T follicular helper cell (primary cell): ENCODE measurements around the gene HMGA1.
"Not testable (repeated sequence)": the region's sequence is repeated elsewhere in the genome, so short reads cannot be mapped to it uniquely, and the experiment has no call there.

Experiments used
- DNase-seq: peaks from one replicate; pipeline ENCODE4 v3.0.0-alpha.2; 2020; ENCODE audit warnings: low read depth

Gene HMGA1

DNA sequence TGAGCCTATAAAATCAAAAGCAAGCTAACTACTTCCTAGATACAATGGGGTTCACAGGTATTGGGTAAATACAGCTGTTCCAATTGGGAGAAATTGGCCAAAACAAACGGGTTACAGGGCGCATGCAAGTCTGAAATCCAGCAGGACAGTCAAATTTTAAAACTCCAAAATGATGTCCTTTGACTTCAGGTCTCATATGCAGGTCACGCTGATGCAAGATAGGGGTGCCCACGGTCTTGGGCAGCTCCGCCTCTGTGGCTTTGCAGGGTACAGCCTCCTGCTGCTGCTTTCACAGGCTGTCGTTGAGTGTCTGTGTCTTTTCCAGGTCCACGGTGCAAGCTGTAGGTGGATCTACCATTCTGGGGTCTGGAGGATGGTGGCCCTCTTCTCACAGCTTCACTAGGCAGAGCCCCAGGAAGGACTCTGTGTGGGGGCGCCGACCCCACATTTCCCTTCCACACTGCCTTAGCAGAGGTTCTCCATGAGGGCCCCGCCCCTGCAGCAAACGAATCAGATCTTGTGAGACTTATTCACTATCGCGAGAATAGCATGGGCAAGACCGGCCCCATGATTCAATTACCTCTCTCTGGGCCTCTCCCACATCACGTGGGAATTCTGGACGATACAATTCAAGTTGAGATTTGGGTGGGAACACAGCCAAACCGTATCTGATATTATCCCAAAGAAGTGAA lies 24.0 kb downstream of the HMGA1 start:
- no peak for DNase-seq

DNA sequence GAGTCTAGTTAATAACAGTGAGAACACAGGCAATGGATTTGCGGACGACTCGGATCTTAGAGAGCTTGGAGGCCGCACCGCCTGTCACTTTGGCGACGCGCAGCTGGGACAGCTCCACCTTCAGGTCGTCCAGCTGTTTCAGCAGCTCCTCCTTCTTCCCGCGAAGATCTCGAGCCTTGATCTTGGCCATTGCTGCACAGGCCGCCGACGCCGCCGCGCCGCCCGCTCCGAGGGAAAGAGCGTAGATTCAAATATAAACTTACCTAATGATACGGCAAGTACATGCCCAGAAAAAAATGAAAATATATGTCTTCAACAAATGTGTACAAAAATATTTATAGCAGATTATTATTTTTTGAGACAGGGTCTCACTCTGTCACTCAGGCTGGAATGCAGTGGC lies 26.8 kb downstream of the HMGA1 start:
- not testable (repeated sequence) for DNase-seq

DNA sequence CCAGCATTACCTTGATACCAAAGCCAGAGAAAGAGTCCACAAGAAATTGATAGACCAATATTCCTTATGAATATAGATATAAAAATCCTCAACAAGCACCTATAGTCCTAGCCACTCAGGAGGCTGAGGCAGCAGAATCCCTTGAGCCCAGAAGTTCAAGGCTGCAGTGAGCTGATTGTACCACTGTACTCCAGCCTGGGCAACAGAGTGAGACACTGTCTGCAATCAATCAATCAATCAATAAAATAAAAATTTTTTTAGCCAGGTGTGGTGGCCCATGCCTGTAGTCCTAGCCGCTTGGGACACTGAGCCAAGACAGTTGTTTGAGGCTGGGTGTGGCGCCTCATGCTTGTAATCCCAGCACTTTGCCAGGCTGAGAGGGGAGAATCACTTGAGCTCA lies 31.1 kb downstream of the HMGA1 start:
- no peak for DNase-seq

DNA sequence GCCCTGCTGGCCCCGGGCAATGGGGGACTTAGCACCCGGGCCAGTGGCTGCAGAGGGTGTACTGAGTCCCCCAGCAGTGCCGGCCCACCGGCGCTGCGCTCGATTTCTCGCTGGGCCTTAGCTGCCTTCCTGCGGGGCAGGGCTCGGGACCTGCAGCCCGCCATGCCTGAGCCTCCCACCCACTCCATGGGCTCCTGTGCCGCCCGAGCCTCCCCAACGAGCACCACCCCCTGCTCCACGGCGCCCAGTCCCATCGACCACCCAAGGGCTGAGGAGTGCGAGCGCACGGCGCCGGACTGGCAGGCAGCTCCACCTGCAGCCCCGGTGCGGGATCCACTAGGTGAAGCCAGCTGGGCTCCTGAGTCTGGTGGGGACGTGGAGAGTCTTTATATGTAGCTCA lies 32.5 kb downstream of the HMGA1 start:
- DNase-seq = not testable (repeated sequence)

DNA sequence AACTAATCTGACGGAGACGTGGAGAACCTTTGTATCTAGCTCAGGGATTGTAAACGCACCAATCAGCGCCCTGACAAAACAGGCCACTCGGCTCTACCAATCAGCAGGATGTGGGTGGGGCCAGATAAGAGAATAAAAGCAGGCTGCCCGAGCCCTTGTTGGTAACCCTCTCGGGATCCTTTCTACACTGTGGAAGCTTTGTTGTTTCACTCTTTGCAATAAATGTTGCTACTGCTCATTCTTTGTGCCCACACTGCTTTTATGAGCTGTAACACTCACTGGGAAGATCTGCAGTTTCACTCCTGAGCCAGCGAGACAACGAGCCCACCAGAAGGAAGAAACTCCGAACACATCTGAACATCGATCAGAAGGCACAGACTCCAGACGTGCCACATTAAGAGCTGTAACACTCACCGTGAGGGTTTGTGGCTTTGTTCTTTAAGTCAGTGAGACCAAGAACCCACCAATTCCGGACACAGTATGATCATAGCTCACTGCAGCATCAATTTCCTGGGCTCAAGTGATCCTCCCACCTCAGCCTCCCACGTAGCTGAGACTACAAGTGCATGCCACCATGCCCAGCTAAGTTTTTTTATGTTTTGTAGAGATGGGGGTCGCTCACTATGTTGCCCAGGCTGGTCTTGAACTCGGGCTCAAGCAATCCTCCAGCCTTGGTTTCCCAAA lies 33.1 kb downstream of the HMGA1 start:
- not testable (repeated sequence) for DNase-seq

DNA sequence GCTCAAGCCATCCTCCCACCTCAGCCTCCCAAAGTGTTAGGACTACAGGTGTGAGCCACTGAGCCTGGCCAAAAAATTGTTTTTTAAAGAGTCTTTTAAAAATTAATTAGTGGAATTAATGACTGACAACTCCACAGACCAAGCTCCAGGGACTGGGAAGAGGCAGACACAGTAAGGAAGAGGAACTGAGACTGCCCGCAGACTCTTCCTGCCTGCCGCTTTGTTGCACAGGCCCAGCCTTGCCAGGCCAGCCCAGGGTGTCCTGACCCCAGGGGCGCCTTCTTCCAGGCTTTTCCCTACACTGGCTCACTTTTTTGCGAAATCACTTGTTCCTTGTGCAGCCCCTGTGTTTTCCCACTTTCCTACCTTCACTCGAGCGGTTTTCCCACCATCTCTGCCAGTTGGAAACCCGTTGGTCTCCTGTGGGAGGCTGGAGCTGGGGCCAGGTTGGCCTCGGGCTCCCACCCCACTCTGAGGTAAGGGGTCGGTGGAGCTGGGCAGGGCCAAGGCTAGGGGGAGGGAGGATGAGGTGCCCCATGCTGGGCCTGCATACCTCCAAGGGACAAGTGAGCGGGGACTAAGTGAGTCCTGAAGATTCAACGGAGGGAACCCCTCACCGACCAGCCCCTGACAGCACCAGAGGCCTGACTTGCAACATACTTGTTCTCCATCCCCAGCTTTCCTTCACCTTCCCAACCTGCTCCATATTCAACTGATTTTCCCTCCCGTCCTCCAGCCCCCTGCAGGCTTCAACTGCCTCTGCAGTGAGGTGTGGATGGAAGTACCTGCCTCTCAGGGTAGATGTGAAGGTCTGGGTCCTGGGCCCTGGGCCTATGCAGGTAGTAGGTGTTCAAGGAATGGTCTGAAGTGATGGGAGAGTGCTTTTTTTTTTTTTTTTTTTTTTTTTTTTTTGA lies 35.6 kb downstream of the HMGA1 start:
- DNase-seq = no peak

DNA sequence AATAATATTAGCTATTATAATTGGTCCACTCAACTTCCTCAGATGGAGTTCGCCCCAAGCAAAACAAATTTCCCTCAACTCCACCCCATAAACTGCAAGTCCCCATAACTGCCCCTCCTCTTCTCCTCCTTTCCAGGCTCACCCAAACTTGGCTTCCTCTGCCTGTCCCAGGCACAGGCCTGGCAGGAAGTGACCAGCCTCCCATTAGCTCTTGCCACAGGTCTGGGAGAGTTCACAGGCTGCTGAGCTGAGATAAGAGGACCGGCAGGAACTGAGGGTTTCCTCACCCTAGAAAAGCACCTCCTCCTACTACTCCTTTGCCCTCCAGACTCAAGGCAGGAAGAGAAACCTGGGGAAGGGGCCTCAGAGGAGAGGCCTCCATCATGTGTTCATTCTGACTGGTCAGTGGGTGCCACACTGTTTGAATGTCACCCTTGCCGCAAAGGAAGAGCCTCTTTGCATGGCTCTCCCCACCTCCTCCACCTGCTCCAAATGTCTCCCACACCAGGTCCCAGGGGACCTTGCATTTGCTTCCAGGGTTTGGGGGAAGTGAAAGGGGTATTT lies 36.7 kb downstream of the HMGA1 start:
- no peak for DNase-seq

DNA sequence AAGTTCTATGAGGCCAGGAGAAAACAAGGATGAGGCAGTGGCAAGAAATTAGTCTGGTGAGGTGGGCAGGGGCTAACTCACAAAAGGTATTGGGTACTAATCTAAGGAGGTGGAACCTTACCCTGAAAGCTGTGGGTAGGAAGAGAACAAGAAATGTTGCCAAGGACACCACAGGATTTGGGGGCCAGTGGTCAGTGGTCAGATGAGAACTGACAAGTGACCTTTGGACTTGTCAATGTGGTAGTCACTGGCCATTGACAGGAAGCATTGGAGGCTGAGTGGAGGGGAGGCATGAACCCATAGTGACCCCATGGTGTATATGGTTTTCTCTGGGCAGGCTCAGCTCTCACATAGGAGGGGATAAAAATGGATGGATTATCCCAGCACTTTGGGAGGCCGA lies 37.5 kb downstream of the HMGA1 start:
- DNase-seq = no peak

DNA sequence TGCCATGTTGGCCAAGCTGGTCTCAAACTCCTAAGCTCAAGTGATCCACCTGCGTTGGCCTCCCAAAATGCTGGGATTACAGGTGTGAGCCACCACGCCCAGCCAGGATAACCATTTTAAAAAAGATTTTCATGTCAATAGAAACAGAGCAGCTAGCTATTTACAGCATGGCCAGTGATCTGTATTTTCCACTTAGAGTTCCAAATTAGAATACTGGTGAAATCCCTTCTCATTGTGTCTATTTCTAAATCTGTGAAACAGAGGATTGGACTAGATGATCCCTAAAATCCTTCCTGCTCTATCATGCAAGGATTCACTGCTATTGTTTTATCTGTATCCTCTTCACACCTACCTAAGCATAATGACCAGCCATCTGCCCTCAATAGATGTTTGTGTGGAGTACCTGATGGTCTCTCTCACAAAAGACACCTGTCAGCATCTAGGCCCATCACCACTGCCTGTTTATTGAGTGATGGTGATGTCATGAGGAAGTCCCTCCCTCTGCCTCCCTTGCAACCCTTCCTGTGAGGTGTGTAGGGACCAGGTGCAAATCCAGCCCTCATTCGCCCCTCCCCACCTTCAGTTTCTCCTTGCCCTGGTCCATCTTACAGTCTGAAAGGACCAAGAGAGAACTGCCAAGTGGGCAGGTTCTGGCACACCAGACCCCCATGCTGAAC lies 38.6 kb downstream of the HMGA1 start:
- no peak for DNase-seq

DNA sequence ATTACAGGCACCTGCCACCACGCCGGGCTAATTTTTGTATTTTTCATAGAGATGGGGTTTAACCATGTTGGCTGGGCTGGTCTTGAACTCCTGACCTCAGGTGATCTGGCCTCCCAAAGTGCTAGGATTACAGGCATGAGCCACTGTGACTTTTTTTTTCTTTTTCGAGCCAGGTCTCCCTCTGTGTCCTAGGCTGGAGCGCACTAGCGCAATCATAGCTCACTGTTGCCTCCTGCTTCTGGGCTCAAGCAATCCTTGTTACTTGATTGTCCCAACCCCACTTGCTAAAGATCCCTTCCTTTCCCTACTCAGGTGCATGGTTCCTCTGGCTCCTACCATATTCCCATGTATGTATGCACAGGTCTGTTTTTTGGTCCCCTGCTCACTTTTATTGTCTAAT lies 39.5 kb downstream of the HMGA1 start:
- DNase-seq = no peak

DNA sequence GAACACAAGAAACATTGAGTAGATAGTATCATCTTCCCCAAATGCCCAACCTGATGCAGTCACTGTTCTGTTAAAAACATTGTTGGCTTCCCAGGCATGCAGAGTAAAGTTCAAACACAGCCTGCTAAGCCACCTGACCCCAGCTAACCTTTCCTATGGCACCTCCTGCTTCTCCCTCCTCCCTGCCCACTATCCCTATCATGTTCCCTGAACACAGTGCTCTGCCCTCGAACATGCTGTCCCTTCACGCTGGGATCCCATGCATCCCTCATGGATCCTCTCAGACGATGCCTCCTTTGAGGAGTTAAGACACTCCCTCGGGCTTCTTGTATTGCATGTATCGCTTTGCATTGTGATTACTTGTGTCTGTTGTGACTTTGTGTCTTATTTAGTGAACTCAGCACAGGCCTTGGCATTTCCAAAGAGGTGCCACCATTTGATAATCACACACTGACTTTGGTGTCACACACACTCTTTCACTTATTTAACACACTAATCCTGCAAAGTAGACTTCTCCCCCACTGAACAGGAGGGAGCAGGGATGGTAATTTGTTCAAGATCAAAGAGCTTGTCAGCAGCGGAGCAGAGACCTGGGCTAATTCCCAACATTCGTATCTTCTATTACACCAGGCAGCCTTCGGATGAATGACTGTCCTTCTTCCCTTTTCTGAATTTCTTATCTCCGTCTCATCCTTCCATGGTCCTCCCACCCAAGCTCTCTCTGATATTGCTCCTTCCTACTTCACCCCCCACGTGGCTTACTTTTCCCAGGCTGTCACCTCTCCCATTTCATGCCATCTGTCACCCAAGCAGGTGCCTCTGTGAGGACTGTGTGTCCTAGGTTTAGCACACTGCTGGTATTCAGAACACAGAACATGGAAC lies 40.4 kb downstream of the HMGA1 start:
- DNase-seq = no peak

DNA sequence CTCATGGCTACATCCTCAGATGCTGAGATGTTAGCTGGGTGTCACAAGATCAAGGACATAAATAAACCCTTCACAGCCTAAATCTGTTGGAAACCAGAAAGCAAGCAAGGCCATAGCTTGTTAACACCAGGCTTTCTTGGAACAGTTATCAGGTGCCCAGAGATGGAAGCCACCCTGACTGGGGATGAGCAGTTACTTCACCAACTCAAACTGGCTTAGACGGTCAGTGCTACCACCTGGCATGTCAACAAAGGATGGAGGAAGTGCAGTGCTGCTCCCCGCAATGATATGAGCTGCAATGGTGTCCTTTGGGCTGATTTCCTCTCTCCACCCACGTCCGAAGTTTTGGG lies 41.1 kb downstream of the HMGA1 start:
- no peak for DNase-seq

DNA sequence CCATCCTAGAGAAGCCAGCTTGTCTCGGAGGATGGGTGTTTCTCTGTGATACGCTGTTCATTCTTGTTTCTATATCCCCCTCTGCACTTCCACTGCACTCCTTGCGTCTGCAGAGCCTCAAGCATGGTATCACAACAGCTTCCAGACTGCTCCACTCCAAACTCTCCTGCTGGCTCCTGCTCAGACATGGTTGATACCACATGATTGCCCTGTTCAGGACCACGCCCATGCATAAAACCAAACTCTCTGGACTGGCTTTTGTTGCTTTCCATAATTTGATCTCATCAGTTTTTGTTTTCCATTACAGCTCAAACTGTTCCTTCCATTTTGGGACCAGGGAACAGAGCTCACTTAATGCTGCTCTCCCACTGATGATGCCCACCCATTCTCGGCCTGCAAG lies 42.2 kb downstream of the HMGA1 start:
- DNase-seq = no peak

DNA sequence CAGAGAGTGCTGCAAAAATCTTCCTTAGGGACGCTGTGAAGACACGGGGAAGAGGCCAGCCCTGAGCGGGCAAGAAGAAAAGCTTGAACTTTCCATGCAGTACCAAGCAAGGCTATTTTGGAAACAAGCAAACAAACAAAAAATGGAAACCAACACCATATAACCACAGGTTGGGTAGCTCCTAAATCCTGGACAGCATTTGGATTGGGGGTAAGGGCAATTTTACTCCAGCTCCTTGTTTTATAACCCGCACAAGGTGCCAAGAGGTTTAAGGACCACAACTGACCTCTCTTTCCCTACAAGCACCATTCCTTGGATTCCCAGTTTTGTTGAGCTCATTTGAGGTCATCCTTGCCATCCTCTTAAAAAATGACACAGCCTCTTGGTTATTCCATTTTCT lies 43.5 kb downstream of the HMGA1 start:
- DNase-seq = no peak

DNA sequence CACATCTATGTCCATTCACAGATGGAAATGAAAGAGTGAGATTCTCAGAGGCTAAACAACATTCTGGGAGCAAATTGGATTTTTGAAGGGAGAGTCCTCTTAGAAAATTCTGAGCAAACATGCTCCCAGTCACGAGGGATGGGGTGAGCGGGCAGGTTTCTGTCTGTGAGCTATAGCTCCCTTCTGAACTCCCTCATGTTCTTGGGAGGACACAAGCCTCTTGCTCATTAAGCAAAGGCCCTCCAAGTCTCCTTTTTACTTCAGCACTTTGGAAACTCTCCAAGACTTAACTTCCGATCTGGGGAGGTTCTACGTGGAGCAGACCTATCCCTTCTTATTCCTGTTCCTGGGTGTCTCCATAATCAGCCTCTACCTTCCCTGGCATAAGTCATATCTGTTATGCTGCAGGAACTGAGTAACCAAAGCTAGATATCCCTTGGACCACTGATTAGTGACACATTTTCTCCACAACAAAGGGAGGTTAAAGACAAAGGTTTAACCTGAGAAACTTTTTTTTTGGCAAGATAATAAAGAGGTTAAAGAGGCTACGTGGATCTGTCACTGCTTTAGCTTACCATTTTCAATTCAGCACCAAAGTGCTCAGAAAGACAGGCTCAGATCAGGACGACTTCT lies 45.1 kb downstream of the HMGA1 start:
- DNase-seq = no peak

DNA sequence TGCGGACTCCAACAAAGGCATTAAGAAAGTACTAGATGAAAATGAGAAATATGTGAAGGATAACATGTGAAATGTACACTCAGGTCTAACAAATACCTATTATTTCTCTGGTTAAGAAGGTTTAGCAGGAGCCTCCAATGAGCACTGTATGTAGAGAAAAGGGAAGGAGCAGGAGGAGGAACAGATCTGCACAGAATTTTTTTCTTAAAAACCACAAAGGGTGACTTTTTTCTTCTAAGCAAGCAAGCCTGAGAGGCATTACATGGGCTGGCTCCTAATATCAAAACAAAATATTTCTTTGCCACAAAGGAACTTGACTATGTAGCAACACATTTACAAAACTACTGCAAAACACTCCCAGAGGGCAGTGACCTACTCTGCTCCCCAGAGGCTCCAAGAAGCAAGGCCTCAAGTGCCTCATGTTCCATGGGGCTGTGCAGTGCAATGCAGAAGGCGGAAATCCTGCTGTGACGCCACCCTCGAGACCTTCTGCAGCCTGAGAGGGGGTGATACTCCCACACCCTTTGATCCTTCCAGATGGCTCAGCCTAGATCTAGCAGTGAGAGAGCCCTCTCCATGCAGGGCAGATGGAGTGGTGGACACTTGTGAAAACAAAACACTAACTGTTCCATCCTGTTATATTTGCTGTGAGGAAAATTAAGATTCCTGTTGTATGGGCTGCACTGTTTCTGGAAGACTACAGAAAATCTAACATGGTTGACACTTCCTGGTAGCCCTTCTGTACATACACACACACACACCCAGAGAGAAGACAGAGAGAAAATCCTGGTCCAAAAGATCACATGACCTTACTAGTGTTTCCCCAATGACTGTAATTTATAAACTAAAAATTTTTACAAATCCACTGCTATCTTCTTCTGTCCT lies 48.1 kb downstream of the HMGA1 start:
- DNase-seq = no peak

DNA sequence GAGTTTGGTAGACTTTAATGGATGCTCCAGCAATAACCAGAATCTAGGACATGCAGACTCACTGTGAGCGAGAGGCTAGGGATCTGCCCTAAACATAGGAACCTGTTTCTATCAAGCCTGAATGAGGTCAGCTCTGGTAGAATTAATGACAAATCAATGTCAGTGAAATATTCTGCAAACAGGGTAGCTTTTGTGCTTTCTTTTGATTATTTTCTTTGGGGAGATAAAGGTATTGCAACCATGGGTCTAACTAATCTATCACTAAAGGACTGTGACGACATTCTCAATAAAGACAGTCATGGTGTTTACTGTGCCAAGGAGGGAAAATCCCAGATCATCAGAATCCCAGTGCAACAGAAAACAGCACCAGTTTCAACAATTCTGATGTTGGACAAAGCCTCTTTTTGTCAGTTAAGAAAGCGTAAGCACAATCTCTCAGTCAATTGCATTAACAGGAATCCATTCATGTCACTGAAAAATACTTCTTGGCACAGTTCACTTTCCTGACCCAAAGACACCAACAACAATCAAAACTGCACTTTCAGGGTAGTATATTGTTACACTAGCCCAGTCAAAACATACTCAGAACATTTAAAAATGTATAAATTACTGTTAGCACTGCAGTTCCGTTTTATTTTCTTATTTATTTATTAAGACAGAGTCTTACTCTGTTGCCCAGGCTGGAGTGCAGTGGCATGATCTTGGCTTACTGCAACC lies 48.9 kb downstream of the HMGA1 start:
- DNase-seq = no peak

DNA sequence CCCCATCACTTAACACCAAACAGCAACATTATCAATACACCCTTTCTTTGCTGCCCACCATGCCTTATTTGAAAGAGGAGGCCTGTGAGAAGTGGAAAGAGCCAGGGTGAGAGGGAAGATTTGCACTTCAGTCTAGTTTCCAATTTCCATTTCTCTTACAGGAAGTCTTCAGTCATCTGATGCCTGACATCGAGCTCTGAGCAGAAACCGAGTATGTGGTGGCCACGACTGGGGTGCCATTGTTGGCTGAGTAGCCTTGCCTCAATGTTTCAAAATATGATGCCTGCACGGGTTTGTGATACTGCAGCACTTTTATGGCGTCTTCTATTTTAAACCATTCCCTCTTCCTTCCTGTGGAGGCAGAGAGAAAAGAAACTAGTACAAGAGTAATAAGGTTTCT lies 51.9 kb downstream of the HMGA1 start:
- no peak for DNase-seq

DNA sequence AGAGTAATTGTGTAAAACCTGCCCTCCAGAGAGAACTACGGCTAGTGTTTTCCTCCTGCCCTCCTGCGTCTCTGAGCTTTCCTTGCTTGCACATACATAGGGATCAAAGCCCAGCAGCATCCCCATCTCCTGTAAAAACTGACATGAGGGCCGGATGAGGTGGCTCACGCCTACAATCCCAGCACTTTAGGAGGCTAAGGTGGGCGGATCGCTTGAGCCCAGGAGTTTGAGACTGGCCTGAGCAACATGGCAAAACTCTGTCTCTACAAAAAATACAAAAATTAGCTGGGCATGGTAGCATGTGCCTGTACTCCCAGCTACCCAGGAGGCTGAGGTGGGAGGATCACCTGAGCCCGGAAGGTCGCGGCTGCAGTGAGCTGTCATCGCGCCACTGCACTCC lies 52.5 kb downstream of the HMGA1 start:
- DNase-seq = no peak
